Measurements from ENCODE around the gene YEATS2. TPM values are rescaled to one million over a fixed set of nuclear protein-coding genes. Genes with fewer than 3 reads are reported as not detected.

Gene YEATS2
- total RNA-seq, 1 experiment from 2014 or later: 33.8 TPM

DNA sequence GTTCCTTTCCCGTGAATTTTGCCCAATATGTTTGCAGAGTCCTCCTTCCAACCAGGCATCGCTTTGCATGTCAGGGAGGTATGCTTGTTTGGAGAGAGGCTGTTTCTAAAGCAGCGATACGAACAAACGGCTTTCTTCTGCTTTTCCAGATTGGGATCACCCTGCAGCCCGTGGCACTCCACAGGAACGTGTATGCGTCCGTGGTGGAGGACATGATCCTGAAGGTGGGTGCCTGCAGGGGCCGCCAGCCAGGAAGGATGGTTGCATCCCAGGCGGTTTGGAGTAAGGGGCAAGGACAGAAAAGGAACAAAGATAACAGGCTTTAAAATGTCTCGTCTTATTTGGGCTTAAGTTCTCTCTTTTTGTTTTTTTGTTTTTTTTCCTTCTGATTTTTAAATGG, 110.3 kb downstream of the YEATS2 start:
- no peak for TF ChIP-seq SIN3A (IDR thresholded peaks at IDR 0.05; ENCODE audit: borderline replicate concordance, insufficient read depth, low read depth, low read length)
- TF ChIP-seq POLR2AphosphoS5 (IDR thresholded peaks at IDR 0.05; ENCODE audit: low read depth, low read length): no peak
- TF ChIP-seq, protein P1, sequence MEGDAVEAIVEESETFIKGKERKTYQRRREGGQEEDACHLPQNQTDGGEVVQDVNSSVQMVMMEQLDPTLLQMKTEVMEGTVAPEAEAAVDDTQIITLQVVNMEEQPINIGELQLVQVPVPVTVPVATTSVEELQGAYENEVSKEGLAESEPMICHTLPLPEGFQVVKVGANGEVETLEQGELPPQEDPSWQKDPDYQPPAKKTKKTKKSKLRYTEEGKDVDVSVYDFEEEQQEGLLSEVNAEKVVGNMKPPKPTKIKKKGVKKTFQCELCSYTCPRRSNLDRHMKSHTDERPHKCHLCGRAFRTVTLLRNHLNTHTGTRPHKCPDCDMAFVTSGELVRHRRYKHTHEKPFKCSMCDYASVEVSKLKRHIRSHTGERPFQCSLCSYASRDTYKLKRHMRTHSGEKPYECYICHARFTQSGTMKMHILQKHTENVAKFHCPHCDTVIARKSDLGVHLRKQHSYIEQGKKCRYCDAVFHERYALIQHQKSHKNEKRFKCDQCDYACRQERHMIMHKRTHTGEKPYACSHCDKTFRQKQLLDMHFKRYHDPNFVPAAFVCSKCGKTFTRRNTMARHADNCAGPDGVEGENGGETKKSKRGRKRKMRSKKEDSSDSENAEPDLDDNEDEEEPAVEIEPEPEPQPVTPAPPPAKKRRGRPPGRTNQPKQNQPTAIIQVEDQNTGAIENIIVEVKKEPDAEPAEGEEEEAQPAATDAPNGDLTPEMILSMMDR (IDR thresholded peaks at IDR 0.05): no peak
- TF ChIP-seq TCF7L2 (IDR thresholded peaks at IDR 0.05; ENCODE audit: low read depth, low read length): no peak
- TF ChIP-seq, protein P2, sequence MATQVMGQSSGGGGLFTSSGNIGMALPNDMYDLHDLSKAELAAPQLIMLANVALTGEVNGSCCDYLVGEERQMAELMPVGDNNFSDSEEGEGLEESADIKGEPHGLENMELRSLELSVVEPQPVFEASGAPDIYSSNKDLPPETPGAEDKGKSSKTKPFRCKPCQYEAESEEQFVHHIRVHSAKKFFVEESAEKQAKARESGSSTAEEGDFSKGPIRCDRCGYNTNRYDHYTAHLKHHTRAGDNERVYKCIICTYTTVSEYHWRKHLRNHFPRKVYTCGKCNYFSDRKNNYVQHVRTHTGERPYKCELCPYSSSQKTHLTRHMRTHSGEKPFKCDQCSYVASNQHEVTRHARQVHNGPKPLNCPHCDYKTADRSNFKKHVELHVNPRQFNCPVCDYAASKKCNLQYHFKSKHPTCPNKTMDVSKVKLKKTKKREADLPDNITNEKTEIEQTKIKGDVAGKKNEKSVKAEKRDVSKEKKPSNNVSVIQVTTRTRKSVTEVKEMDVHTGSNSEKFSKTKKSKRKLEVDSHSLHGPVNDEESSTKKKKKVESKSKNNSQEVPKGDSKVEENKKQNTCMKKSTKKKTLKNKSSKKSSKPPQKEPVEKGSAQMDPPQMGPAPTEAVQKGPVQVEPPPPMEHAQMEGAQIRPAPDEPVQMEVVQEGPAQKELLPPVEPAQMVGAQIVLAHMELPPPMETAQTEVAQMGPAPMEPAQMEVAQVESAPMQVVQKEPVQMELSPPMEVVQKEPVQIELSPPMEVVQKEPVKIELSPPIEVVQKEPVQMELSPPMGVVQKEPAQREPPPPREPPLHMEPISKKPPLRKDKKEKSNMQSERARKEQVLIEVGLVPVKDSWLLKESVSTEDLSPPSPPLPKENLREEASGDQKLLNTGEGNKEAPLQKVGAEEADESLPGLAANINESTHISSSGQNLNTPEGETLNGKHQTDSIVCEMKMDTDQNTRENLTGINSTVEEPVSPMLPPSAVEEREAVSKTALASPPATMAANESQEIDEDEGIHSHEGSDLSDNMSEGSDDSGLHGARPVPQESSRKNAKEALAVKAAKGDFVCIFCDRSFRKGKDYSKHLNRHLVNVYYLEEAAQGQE (IDR thresholded peaks at IDR 0.05; ENCODE audit: insufficient read depth in 1 of 2, low read depth in 2 of 2, low read length in 1 of 2): no peak
- H3K36me3 ChIP-seq (ENCODE audit: control insufficient read depth, insufficient read depth, low read length): peaks cover 18% of the 10 kb centered on the region; the same call in 1 of the 2 replicates
- H3K27ac ChIP-seq (ENCODE audit: low read length): no peak overlapping the region
- ChIA-PET CTCF (no interaction called here), POLR2A (no interaction called here)
- in situ Hi-C loops (cut with HindIII; ENCODE audit: low pct_unique_long_range_greater_than_20kb, low sequenced_read_pairs) (no loop called here), intact Hi-C loops (cut with micrococcal nuclease; ENCODE audit: unreplicated experiment) (no loop called here)
- no peak overlapping the region for H3K4me3 ChIP-seq (ENCODE audit: low read depth in 2 of 2, low read length in 2 of 2)
- no peaks in the 10 kb centered on the region for H3K4me1 ChIP-seq (ENCODE audit: control insufficient read depth, insufficient read depth, low read length)
- ATAC-seq: no peak
- H3K27me3 ChIP-seq (ENCODE audit: control insufficient read depth, insufficient read depth, low read length): no peaks in the 10 kb centered on the region
- no peak for DNase-seq (ENCODE audit: low read depth, low spot score)
- no TSS peak for BruUV-seq (replicated peaks)
- H3K9me3 ChIP-seq (ENCODE audit: control insufficient read depth, insufficient read depth, low read depth, low read length): no peaks in the 10 kb centered on the region

DNA sequence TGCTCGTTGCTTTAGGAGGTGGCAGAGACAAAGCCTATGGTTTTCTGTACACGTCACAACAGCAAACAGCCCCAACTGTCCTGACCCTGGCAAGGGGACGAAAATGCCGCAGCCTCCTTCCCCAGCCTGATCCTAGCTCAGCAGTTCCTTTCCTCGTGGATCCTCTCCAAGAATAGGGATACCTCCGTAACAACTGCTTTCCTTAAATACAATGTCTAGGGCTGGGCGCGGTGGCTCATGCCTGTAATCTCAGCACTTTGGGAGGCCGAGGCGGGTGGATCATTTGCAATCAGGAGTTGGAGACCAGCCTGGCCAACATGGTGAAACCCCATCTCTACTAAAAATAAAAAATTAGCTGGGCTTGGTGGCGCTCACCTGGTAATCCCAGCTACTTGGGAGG, 110.8 kb downstream of the YEATS2 start:
- no TSS peak for BruUV-seq (replicated peaks)
- DNase-seq (ENCODE audit: low read depth, low spot score) (no peak), ATAC-seq (no peak)
- Histone ChIP-seq H3K9me3 (ENCODE audit: control insufficient read depth, insufficient read depth, low read depth, low read length) (no peaks in the 10 kb centered on the region), H3K4me1 (ENCODE audit: control insufficient read depth, insufficient read depth, low read length) (no peaks in the 10 kb centered on the region), H3K4me3 (ENCODE audit: low read depth in 2 of 2, low read length in 2 of 2) (no peak overlapping the region), H3K27me3 (ENCODE audit: control insufficient read depth, insufficient read depth, low read length) (no peaks in the 10 kb centered on the region), H3K27ac (ENCODE audit: low read length) (no peak overlapping the region), H3K36me3 (ENCODE audit: control insufficient read depth, insufficient read depth, low read length) (peaks cover 18% of the 10 kb centered on the region; the same call in 1 of the 2 replicates)
- intact Hi-C loops (cut with micrococcal nuclease; ENCODE audit: unreplicated experiment): no loop called here
- POLR2A ChIA-PET: no interaction called here
- TF ChIP-seq TCF7L2 (IDR thresholded peaks at IDR 0.05; ENCODE audit: low read depth, low read length) (no peak), POLR2AphosphoS5 (IDR thresholded peaks at IDR 0.05; ENCODE audit: low read depth, low read length) (no peak), SIN3A (IDR thresholded peaks at IDR 0.05; ENCODE audit: borderline replicate concordance, insufficient read depth, low read depth, low read length) (no peak)
- TF ChIP-seq, protein P2 (IDR thresholded peaks at IDR 0.05; ENCODE audit: insufficient read depth in 1 of 2, low read depth in 2 of 2, low read length in 1 of 2): no peak
- TF ChIP-seq, protein P1 (IDR thresholded peaks at IDR 0.05): no peak
- CTCF ChIA-PET: no interaction called here
- in situ Hi-C loops (cut with HindIII; ENCODE audit: low pct_unique_long_range_greater_than_20kb, low sequenced_read_pairs): no loop called here

All from Panc1 (cell line).